Neural cell (in vitro differentiated cells): Measurements from ENCODE around the gene HECA. TPM values are rescaled to one million over a fixed set of nuclear protein-coding genes. Genes with fewer than 3 reads are reported as not detected.

Experiments used
- H2AFZ ChIP-seq: fragments of 200-600, 300-800 bp; sonication (generic), shearing (Covaris generic); 2 replicates; pipeline ENCODE4 v1.6.0; 2014; ENCODE audit warnings: low read depth, mild to moderate bottlenecking, antibody characterized with exemption, low read length, moderate library complexity
- H3F3A ChIP-seq: fragments of 200-600 bp; shearing (Covaris generic); 2 replicates; pipeline ENCODE4 v1.6.1; 2016; ENCODE audit warnings: mild to moderate bottlenecking, moderate library complexity, mixed read lengths, antibody characterized with exemption, low read length; ENCODE audit not compliant: insufficient read depth, poor library complexity, severe bottlenecking
- H3K27ac ChIP-seq: fragments of 200-600, 300-800 bp; sonication (generic), shearing (Covaris generic); 2 replicates; pipeline ENCODE4 v1.5.1; 2014; ENCODE audit warnings: mild to moderate bottlenecking, low read length, moderate library complexity
- H3K27me3 ChIP-seq: fragments of 300-800, 200-600 bp; sonication (generic), shearing (Covaris generic); 2 replicates; pipeline ENCODE4 v1.6.0; 2014; ENCODE audit warnings: mild to moderate bottlenecking, low read depth, low read length, moderate library complexity; ENCODE audit not compliant: insufficient read depth
- H3K36me3 ChIP-seq: fragments of 300-800, 200-600 bp; sonication (generic), shearing (Covaris generic); 2 replicates; pipeline ENCODE4 v1.5.1; 2014; ENCODE audit warnings: mild to moderate bottlenecking, antibody characterized with exemption, low read length, moderate library complexity; ENCODE audit not compliant: insufficient read depth
- H3K4me2 ChIP-seq: fragments of 300-800, 200-600 bp; sonication (generic), shearing (Covaris generic); 2 replicates; pipeline ENCODE4 v1.6.0; 2014; ENCODE audit warnings: mild to moderate bottlenecking, low read length
- H3K4me3 ChIP-seq: fragments of 300-800, 200-600 bp; sonication (generic), shearing (Covaris generic); 2 replicates; pipeline ENCODE4 v1.5.1; 2014; ENCODE audit warnings: mild to moderate bottlenecking, low read length, moderate library complexity
- H3K79me2 ChIP-seq: fragments of 200-600 bp; shearing (Covaris generic); replicated peaks from 2 replicates; pipeline ENCODE4 v1.6.0; 2014; ENCODE audit warnings: mild to moderate bottlenecking, low read length, moderate library complexity; ENCODE audit not compliant: insufficient read depth
- H3K9ac ChIP-seq: fragments of 300-800, 200-600 bp; sonication (generic), shearing (Covaris generic); 2 replicates; pipeline ENCODE4 v1.6.1; 2016; ENCODE audit warnings: mild to moderate bottlenecking, low read length, mixed read lengths
- H3K9me2 ChIP-seq: fragments of 200-600 bp; shearing (Covaris generic); 2 replicates; pipeline ENCODE4 v1.6.1; 2016; ENCODE audit warnings: mild to moderate bottlenecking, low read length, mixed read lengths; ENCODE audit not compliant: insufficient read depth
- H3K9me3 ChIP-seq: fragments of 200-600, 300-800 bp; sonication (generic), shearing (Covaris generic); 2 replicates; pipeline ENCODE4 v1.6.1; 2016; ENCODE audit warnings: mild to moderate bottlenecking, mixed run types, low read length, moderate library complexity, mixed read lengths
- H4K20me1 ChIP-seq: fragments of 200-600 bp; shearing (Covaris generic); 2 replicates; pipeline ENCODE4 v1.6.1; 2016; ENCODE audit warnings: mild to moderate bottlenecking, mixed run types; ENCODE audit not compliant: insufficient read depth
- CTCF ChIP-seq: fragments of 450-650 bp; IDR thresholded peaks from 2 replicates; pipeline ENCODE4 v1.5.1; 2014; ENCODE audit warnings: antibody characterized with exemption, mild to moderate bottlenecking, moderate library complexity; ENCODE audit not compliant: poor library complexity, severe bottlenecking
- EP300 ChIP-seq: fragments of 450-650 bp; conservative IDR thresholded peaks from 2 replicates; pipeline ENCODE4 v1.6.1; 2014; ENCODE audit warnings: antibody characterized with exemption, mild to moderate bottlenecking, moderate library complexity; ENCODE audit not compliant: poor library complexity, severe bottlenecking
- EZH2 ChIP-seq: fragments of 200-600, 300-800 bp; shearing (Covaris generic), sonication (generic); IDR thresholded peaks from 2 replicates; pipeline ENCODE4 v1.6.1; 2014; ENCODE audit warnings: antibody characterized with exemption, low read length, borderline replicate concordance, mild to moderate bottlenecking; ENCODE audit not compliant: insufficient read depth, poor library complexity, severe bottlenecking
- MXI1 ChIP-seq: fragments of 450-650 bp; conservative IDR thresholded peaks from 2 replicates; pipeline ENCODE4 v1.6.1; 2014; ENCODE audit warnings: antibody characterized with exemption, mild to moderate bottlenecking; ENCODE audit not compliant: poor library complexity, severe bottlenecking
- POLR2AphosphoS5 ChIP-seq: IDR thresholded peaks from 2 replicates; pipeline ENCODE4 v1.6.1; 2012
- RAD21 ChIP-seq: fragments of 450-650 bp; conservative IDR thresholded peaks from 2 replicates; pipeline ENCODE4 v1.6.1; 2014; ENCODE audit warnings: antibody characterized with exemption, mild to moderate bottlenecking, moderate library complexity
- SMC3 ChIP-seq: fragments of 450-650 bp; conservative IDR thresholded peaks from 2 replicates; pipeline ENCODE4 v1.6.1; 2014; ENCODE audit warnings: antibody characterized with exemption, mild to moderate bottlenecking, moderate library complexity; ENCODE audit not compliant: poor library complexity
- TAF1 ChIP-seq: IDR thresholded peaks from 2 replicates; pipeline ENCODE4 v1.6.1; 2012; ENCODE audit warnings: low read depth
- polyA plus RNA-seq: library from polyadenylated mRNA; depleted of rRNA; stranded (reverse); fragments of >200 nt; gene quantifications from 2 replicates; pipeline ENCODE4 v1.2.3, GENCODE V29; 2014
- TF ChIP-seq, protein P1 (sequence below): IDR thresholded peaks from 2 replicates; pipeline ENCODE4 v1.6.1; 2012; ENCODE audit warnings: borderline replicate concordance

HECA gene
- polyA plus RNA-seq, 1 donor from 2014 or later, result 20.2 TPM

DNA sequence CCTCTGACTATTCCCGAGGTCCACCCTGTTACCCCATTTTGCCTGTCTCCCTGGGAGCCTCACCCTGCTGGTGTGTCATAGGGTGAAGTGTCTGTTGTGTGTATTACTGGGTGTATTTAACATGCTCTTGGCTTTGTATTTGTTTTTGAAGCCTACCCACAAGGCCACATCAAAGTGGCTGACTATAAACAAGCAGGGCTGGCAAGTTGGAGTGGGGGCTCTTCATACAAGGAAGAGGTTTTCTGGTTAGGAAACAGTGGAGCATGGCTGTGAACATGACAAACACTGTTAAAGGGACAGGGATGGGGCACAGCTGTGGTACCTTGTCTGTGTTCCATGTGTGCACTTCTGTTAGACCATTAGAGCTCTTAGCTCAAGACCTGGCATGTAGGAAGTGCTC is 26.3 kb downstream of the HECA start:
- no peak overlapping the region for H2AFZ ChIP-seq
- H3K4me3 ChIP-seq, result no peak overlapping the region
- peaks cover 1% of the 10 kb centered on the region for H3K36me3 ChIP-seq
- no peak overlapping the region for H3K27ac ChIP-seq
- no peaks in the 10 kb centered on the region for H3K27me3 ChIP-seq
- H3F3A ChIP-seq, result no peaks in the 10 kb centered on the region
- H3K9ac ChIP-seq, result no peak overlapping the region
- no peaks in the 10 kb centered on the region for H3K79me2 ChIP-seq
- H3K9me2 ChIP-seq, result no peaks in the 10 kb centered on the region
- H3K4me2 ChIP-seq, result no peak overlapping the region
- TF ChIP-seq EP300 (no peak), TAF1 (no peak), EZH2 (no peak), SMC3 (no peak), RAD21 (no peak), CTCF (no peak), POLR2AphosphoS5 (no peak), MXI1 (no peak)
- TF ChIP-seq, protein P1, sequence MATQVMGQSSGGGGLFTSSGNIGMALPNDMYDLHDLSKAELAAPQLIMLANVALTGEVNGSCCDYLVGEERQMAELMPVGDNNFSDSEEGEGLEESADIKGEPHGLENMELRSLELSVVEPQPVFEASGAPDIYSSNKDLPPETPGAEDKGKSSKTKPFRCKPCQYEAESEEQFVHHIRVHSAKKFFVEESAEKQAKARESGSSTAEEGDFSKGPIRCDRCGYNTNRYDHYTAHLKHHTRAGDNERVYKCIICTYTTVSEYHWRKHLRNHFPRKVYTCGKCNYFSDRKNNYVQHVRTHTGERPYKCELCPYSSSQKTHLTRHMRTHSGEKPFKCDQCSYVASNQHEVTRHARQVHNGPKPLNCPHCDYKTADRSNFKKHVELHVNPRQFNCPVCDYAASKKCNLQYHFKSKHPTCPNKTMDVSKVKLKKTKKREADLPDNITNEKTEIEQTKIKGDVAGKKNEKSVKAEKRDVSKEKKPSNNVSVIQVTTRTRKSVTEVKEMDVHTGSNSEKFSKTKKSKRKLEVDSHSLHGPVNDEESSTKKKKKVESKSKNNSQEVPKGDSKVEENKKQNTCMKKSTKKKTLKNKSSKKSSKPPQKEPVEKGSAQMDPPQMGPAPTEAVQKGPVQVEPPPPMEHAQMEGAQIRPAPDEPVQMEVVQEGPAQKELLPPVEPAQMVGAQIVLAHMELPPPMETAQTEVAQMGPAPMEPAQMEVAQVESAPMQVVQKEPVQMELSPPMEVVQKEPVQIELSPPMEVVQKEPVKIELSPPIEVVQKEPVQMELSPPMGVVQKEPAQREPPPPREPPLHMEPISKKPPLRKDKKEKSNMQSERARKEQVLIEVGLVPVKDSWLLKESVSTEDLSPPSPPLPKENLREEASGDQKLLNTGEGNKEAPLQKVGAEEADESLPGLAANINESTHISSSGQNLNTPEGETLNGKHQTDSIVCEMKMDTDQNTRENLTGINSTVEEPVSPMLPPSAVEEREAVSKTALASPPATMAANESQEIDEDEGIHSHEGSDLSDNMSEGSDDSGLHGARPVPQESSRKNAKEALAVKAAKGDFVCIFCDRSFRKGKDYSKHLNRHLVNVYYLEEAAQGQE, result no peak
- no peaks in the 10 kb centered on the region for H4K20me1 ChIP-seq
- no peaks in the 10 kb centered on the region for H3K9me3 ChIP-seq

GRCh38 chr6:139161817-139162284 is 27.0 kb downstream of the HECA start:
- Histone ChIP-seq H3K79me2 (no peaks in the 10 kb centered on the region), H3K36me3 (peaks cover 7% of the 10 kb centered on the region), H3F3A (no peaks in the 10 kb centered on the region), H3K27me3 (no peaks in the 10 kb centered on the region), H3K4me2 (no peak overlapping the region), H3K9me3 (no peaks in the 10 kb centered on the region), H3K27ac (no peak overlapping the region), H3K9ac (no peak overlapping the region), H2AFZ (no peak overlapping the region), H3K9me2 (no peaks in the 10 kb centered on the region), H4K20me1 (no peaks in the 10 kb centered on the region), H3K4me3 (no peak overlapping the region)
- TF ChIP-seq POLR2AphosphoS5 (no peak), EP300 (no peak), EZH2 (no peak), SMC3 (no peak), CTCF (no peak), TAF1 (no peak), MXI1 (no peak), RAD21 (no peak)
- TF ChIP-seq, protein P1, result no peak
